Activated T-helper 2 cell treated with anti-CD3 and anti-CD28 coated beads, Interferon-gamma antibody, Interleukin-2, Interleukin-4, amounts not matched to agents 10 μg/mL and 5 μg/mL and 100 μg/mL, durations not matched to agents 14 hours and 24 hours and 36 hours (primary cell): ENCODE results near the gene LCMT1. TPM values are rescaled to one million over a fixed set of nuclear protein-coding genes. Genes with fewer than 3 reads are reported as not detected.

ENCODE experiments used
- DNase-seq: peaks from one replicate; pipeline ENCODE4 v3.0.0; 2021; ENCODE audit warnings: low spot score
- H3K27ac Mint-ChIP-seq: one replicate; pipeline ENCODE4 v1.8.0; 2021; ENCODE audit warnings: mixed read lengths
- H3K27me3 Mint-ChIP-seq: one replicate; pipeline ENCODE4 v1.8.0; 2021; ENCODE audit warnings: low read depth, mixed read lengths
- H3K36me3 Mint-ChIP-seq: one replicate; pipeline ENCODE4 v1.8.0; 2021; ENCODE audit warnings: low read depth, mixed read lengths
- H3K4me1 Mint-ChIP-seq: one replicate; pipeline ENCODE4 v1.8.0; 2021; ENCODE audit warnings: low read depth, mixed read lengths
- H3K4me3 Mint-ChIP-seq: one replicate; pipeline ENCODE4 v1.8.0; 2021; ENCODE audit warnings: low read depth, mild to moderate bottlenecking, moderate library complexity, mixed read lengths
- H3K9me3 Mint-ChIP-seq: one replicate; pipeline ENCODE4 v1.8.0; 2021; ENCODE audit warnings: mixed read lengths
- intact Hi-C: fragments of 100-400 bp; cut with micrococcal nuclease; formaldehyde crosslinking; loops from one replicate; pipeline ENCODE4 v1.15.1; 2023
- total RNA-seq: library from RNA; stranded (reverse); gene quantifications from 2 replicates; pipeline ENCODE4 v1.2.3, GENCODE V29; 2022

The LCMT1 gene
- total RNA-seq, 1 donor from 2014 or later: 38.6 TPM

DNA sequence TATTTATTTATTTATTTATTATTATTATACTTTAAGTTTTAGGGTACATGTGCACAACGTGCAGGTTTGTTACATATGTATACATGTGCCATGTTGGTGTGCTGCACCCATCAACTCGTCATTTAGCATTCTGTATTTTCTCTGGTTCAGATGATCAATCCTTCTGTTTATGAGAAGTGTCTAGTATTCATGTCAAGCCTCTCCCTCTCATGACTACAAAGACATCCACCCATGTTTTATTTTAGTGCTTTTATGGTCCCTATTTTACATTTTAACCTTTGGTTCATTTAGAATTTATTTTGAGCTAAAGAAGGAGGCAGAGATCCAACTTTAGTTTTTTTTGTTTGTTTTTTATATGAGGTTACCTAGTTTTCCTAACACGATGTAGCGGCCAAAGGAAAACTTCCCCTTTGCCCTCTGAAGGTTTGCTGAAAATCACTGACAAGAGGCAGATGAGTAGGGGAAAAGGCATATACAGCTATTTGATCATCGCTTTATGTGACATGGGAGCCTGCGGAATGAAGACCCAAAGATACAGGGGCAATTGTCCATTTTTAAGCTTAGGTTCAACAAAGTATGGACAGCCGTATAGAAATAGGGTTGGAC is 82.8 kb downstream of the LCMT1 start:
- intact Hi-C loops: no loop called here
- Mint-ChIP-seq H3K9me3 (no peaks in the 10 kb centered on the region), H3K27ac (no peak overlapping the region), H3K36me3 (no peaks in the 10 kb centered on the region), H3K4me3 (no peak overlapping the region), H3K27me3 (no peaks in the 10 kb centered on the region), H3K4me1 (no peaks in the 10 kb centered on the region)
- no peak for DNase-seq

DNA sequence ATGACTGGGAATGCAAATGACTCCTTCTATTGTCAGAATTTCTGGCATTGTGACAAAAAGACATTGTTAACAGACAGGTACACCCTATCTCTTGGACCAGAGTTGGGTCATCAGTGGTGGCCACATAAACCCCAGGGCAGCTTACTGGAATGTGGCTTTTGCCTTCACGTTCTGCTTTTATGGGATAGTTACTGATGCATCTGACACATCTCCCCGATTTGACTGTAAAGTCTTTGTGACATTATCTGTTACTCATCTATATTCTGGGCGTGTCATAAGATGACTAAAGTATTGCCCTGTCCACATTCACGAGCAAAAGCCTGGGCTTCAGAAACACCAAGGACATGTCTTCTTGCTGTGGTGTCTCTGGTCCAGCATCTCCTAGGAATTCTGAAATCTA is 86.5 kb downstream of the LCMT1 start:
- no peak overlapping the region for H3K4me3 Mint-ChIP-seq
- DNase-seq: no peak
- H3K36me3 Mint-ChIP-seq: no peaks in the 10 kb centered on the region
- no peaks in the 10 kb centered on the region for H3K9me3 Mint-ChIP-seq
- H3K4me1 Mint-ChIP-seq: no peaks in the 10 kb centered on the region
- H3K27ac Mint-ChIP-seq: no peak overlapping the region
- H3K27me3 Mint-ChIP-seq: peaks cover 2% of the 10 kb centered on the region
- intact Hi-C loops: no loop called here

DNA sequence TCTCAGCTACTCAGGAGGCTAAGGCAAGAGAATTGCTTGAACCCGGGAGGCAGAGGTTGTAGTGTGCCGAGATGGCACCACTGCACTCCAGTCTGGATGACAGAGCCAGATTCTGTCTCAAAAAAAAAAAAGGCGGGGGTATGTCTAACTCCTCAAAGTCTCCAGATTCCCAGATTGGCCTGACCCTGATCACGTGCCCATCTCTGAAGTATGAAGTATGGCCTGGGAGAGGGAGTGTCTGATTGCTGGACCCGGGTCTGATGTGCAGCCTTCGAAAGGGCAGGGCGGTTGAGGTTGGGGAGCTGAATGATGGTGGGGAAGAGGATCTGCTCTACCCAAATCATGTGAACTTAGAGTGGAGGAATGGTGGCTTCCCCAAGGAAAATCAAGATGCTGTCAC is 87.9 kb downstream of the LCMT1 start:
- Mint-ChIP-seq H3K27me3 (peaks cover 2% of the 10 kb centered on the region), H3K36me3 (no peaks in the 10 kb centered on the region), H3K4me3 (no peak overlapping the region), H3K4me1 (no peaks in the 10 kb centered on the region), H3K27ac (no peak overlapping the region), H3K9me3 (no peaks in the 10 kb centered on the region)
- intact Hi-C loops: no loop called here
- DNase-seq: no peak

DNA sequence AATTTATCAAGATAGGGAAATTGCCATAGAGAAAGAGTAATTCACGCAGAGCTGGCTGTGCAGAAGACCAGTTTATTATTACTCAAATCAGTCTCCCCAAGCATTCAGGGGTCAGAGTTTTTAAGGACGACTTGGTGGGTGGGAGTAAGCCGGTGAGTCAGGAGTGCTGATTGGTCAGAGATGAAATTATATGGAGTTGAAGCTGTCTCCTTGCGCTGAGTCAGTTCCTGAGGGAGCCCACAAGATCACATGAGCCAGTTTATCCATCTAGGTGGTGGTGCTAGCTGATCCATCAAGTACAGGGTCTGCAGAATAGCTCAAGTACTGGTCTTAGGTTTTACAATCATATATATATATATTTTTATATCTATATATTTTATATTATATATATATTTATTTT is 99.2 kb downstream of the LCMT1 start:
- no peaks in the 10 kb centered on the region for H3K36me3 Mint-ChIP-seq
- H3K27ac Mint-ChIP-seq: no peak overlapping the region
- H3K27me3 Mint-ChIP-seq: no peaks in the 10 kb centered on the region
- H3K9me3 Mint-ChIP-seq: no peaks in the 10 kb centered on the region
- no peak for DNase-seq
- peaks cover 2% of the 10 kb centered on the region for H3K4me1 Mint-ChIP-seq
- no peak overlapping the region for H3K4me3 Mint-ChIP-seq
- intact Hi-C loops: no loop called here

DNA sequence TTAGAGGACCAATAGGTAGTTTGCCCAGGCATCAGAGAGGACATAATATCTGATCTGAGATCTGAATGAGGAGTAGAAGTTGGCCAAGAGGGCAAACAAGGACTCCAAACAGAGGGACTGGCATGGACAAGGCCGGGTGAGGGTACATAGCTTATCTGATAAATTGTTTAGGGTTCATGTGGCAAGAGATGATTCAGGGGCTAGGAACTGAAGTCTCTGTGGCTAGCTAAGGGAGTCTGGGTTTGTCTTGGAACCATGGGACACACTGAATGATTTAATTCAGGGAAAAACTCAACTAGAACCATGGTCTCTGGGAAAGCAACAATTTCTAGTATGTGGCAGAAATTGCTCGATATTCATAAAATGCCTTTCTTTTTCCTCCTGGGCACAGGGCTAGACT is 101.1 kb downstream of the LCMT1 start:
- intact Hi-C loops: no loop called here

DNA sequence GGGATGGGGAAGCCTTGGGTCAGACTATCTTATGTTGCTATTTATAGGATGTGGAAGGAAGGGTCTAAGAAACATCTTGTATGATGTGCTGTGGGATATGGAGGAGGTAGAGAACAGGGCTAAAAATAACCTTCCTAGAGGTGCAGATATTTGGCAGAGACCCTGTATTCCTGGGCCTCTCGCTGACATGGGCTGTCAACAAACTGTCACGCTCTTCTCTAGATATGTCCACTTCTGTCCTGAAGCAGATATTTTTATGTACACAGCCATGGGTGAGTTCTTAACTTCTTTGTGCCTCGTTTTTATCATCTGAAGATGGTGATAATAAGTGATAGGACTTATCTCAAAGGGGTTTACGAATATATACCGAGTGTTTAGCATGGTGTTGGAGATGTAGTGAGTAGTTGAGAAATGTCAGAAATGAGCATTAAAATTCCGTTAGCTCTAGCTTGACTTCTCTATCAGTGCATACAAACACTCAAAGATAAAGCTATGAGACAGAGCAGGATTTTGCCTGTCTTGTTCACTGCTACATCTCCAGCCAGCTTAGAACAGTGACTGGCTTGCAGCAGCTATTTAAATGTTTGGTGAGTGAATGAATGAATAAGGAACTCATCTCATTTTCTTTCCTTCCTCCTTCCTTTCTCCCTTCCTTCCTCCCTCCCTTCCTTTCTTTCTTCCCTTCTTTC is 102.3 kb downstream of the LCMT1 start:
- Mint-ChIP-seq H3K27me3 (peaks cover 2% of the 10 kb centered on the region), H3K4me3 (no peak overlapping the region), H3K4me1 (peaks cover 2% of the 10 kb centered on the region), H3K36me3 (no peaks in the 10 kb centered on the region), H3K27ac (no peak overlapping the region), H3K9me3 (no peaks in the 10 kb centered on the region)
- no peak for DNase-seq
- intact Hi-C loops: no loop called here

More for the DNA sequence above, 101.1 kb downstream of the LCMT1 start:
- Mint-ChIP-seq H3K9me3 (no peaks in the 10 kb centered on the region), H3K27ac (no peak overlapping the region), H3K4me1 (peaks cover 2% of the 10 kb centered on the region), H3K27me3 (peaks cover 2% of the 10 kb centered on the region), H3K36me3 (no peaks in the 10 kb centered on the region), H3K4me3 (no peak overlapping the region)
- DNase-seq: no peak

DNA sequence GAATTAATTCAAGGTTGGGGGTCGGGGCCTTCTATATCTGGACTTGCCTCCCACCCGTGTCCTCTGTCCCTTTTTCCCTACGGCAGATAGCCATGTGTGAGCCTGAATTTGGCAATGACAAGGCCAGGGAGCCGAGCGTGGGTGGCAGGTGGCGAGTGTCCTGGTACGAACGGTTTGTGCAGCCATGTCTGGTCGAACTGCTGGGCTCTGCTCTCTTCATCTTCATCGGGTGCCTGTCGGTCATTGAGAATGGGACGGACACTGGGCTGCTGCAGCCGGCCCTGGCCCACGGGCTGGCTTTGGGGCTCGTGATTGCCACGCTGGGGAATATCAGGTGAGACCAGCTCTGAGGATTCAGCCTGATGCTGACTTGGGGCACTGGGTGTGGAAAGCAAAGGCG is 105.6 kb downstream of the LCMT1 start:
- Mint-ChIP-seq H3K27me3 (peaks cover 2% of the 10 kb centered on the region), H3K36me3 (no peaks in the 10 kb centered on the region), H3K4me3 (no peak overlapping the region), H3K27ac (no peak overlapping the region), H3K9me3 (no peaks in the 10 kb centered on the region), H3K4me1 (no peaks in the 10 kb centered on the region)
- no peak for DNase-seq
- intact Hi-C loops: no loop called here

DNA sequence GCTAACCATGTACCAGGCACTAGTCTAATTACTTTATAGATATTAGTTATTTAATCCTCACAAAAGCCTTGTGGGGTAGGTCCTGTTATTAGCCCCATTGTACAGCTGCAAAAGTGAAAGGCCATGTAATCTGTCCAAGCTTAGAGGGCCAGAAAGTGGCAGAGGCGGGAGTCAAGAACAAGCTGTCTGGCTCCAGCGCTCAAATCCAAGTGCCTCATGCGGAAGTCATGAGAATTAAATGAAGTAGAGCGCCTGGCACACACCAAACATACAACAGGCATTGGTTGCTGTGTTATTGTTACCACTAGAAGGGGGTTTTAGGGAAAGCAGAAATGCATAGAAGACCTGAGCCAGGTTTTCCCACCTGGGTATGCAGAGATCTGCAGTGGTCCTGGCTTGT is 106.4 kb downstream of the LCMT1 start:
- H3K36me3 Mint-ChIP-seq: no peaks in the 10 kb centered on the region
- no peak overlapping the region for H3K27ac Mint-ChIP-seq
- H3K9me3 Mint-ChIP-seq: no peaks in the 10 kb centered on the region
- intact Hi-C loops: no loop called here
- DNase-seq: no peak
- H3K4me1 Mint-ChIP-seq: no peaks in the 10 kb centered on the region
- H3K4me3 Mint-ChIP-seq: no peak overlapping the region
- H3K27me3 Mint-ChIP-seq: peaks cover 2% of the 10 kb centered on the region

DNA sequence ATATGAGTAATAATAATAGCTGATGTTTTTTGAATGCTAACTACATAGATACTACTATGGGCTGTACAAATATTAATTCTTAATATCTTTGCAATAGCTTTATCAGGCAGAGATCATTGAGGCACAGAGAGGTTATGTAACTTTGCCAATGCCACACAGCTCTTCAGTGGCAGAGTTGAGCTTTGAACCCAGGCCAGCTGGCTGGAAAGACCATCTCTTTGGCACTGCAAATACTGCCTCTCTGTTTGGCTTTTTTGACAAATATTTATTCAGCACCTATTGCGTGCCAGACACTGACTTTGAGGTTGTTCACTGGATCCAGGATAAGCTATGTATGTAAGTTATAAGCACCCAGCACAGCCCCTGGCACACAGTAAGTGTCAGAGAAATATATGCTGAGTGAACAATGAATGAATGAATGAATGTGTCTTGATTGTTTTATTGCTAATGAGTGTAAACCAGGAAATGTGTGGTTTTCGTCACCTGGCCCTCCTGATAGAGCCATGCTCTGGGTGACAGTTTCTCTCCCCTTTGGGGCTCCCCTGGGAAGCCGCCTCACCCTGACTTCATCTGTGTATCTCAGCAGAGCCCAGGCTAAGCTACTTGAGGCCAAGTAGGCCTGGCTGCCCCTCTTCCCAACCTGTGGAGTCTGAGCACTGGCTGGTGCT is 107.7 kb downstream of the LCMT1 start:
- DNase-seq: no peak
- H3K36me3 Mint-ChIP-seq: no peaks in the 10 kb centered on the region
- H3K9me3 Mint-ChIP-seq: no peaks in the 10 kb centered on the region
- peaks cover 2% of the 10 kb centered on the region for H3K27me3 Mint-ChIP-seq
- H3K27ac Mint-ChIP-seq: no peak overlapping the region
- no peaks in the 10 kb centered on the region for H3K4me1 Mint-ChIP-seq
- H3K4me3 Mint-ChIP-seq: no peak overlapping the region
- intact Hi-C loops: no loop called here

DNA sequence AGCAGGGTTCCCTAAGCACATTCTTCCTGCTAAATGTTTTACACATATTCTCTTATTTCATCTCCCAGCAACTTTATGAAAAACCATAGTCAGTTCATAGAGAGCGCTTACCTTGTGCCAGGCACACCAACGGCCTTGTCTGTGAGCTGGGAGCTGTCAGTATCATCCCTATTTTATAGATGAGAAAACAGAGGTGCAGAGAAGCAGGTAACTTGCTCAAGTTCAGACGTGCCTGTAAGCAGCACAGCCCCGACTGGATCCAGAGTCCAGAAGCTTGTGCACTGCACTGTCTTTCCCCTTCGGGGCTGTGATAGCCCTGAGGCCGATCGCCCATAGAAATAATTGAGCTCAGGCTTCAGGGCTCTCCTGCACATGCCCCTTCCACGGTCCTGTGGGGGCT is 111.4 kb downstream of the LCMT1 start:
- Mint-ChIP-seq H3K27me3 (no peaks in the 10 kb centered on the region), H3K27ac (no peak overlapping the region), H3K4me3 (no peak overlapping the region), H3K9me3 (no peaks in the 10 kb centered on the region), H3K36me3 (no peaks in the 10 kb centered on the region), H3K4me1 (peaks cover 1% of the 10 kb centered on the region)
- no peak for DNase-seq
- intact Hi-C loops: no loop called here

DNA sequence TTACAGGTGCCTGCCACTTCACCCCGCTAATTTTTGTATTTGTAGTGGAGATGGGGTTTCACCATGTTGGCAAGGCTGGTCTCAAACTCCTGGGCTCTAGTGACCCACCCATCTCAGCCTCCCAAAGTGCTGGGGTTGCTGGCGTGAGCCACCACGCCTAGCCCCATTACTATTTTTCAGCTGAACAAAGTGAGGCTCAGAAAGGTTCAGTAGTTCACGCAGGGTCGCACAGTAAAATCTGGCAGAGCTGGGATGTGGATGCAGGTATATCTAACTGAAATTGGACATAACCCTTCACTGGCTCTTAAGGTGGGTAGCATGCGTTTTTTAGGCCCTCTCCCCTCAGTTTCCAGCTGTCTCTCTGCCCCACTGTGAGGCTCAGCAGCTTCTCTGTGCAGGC is 112.4 kb downstream of the LCMT1 start:
- no peak for DNase-seq
- Mint-ChIP-seq H3K9me3 (no peaks in the 10 kb centered on the region), H3K4me3 (no peak overlapping the region), H3K4me1 (peaks cover 1% of the 10 kb centered on the region), H3K36me3 (no peaks in the 10 kb centered on the region), H3K27ac (no peak overlapping the region), H3K27me3 (no peaks in the 10 kb centered on the region)
- intact Hi-C loops: no loop called here

DNA sequence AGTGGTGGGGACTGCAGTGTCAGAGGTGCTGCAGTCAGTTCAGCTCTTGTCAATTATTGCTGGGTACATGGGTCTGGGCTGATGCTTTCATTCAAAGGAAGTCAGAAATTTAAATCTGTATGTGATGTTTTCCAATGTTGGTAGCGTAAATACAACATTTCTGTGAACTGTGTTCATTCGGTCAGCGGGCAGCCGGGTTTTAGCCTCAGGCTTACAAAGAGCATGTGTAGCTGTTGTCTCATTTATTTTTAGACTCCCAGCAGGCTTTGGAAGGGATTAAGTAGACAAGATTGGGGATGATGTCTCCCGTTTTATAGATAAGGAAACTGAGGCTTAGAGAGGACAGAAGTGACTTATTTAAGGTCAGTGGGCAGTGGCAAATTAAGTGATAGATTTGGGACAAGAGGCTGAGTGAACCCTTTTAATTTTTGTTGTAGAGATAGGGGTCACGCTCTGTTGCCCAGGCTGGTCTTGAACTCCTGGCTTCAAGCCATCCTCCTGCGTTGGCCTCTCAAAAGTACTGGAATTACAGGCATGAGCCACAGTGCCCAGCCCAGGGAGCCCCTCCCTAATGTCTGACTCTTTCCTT is 113.3 kb downstream of the LCMT1 start:
- Mint-ChIP-seq H3K9me3 (no peaks in the 10 kb centered on the region), H3K27me3 (no peaks in the 10 kb centered on the region), H3K27ac (no peak overlapping the region), H3K36me3 (no peaks in the 10 kb centered on the region), H3K4me3 (no peak overlapping the region), H3K4me1 (peaks cover 1% of the 10 kb centered on the region)
- intact Hi-C loops: loop anchor here (1.0 kb wide), 2 partner anchors 99 to 170 kb away; no protein-coding TSS in a partner anchor
- no peak for DNase-seq
